Measurements from ENCODE around the gene RTL10. TPM values are rescaled to one million over a fixed set of nuclear protein-coding genes. Genes with fewer than 3 reads are reported as not detected.
A peak's percentile ranks its signal among the peaks of the same experiment; 100 is the strongest.

Gene RTL10
- total RNA-seq, 1 donor from 2014 or later = 21.4 TPM

- H3K4me3 ChIP-seq = peak overlapping the region in 1 of 2 donors; percentile 13
- no peaks in the 10 kb centered on the region for H3K36me3 ChIP-seq
- H3K27me3 ChIP-seq = no peaks in the 10 kb centered on the region
- no peak for TF ChIP-seq POLR2A (IDR thresholded peaks at IDR 0.05)
- TF ChIP-seq CTCF (IDR thresholded peaks at IDR 0.05) = no peak
- peak in 1 of 2 donors; percentile 39 for TF ChIP-seq POLR2AphosphoS5 (IDR thresholded peaks at IDR 0.05; ENCODE audit: insufficient read depth in 1 of 2, low read depth in 1 of 2)
- H3K9me3 ChIP-seq = no peaks in the 10 kb centered on the region
- peaks cover 38% of the 10 kb centered on the region for H3K4me1 ChIP-seq
- intact Hi-C loops (cut with DNase I) = no loop called here
- H3K27ac ChIP-seq = no peak overlapping the region
- no peak for DNase-seq (ENCODE audit: extremely low spot score in 2 of 2)
Observed at GRCh38 chr22:19880786-19881569, 26.3 kb upstream of the RTL10 start.

GRCh38 chr22:19879992-19880785 lies 25.5 kb upstream of the RTL10 start:
- H3K27me3 ChIP-seq = no peaks in the 10 kb centered on the region
- H3K4me1 ChIP-seq = peaks cover 45% of the 10 kb centered on the region
- intact Hi-C loops (cut with DNase I) = no loop called here
- no peak overlapping the region for H3K27ac ChIP-seq
- no peaks in the 10 kb centered on the region for H3K9me3 ChIP-seq
- no peak for TF ChIP-seq POLR2A (IDR thresholded peaks at IDR 0.05)
- no peak for TF ChIP-seq POLR2AphosphoS5 (IDR thresholded peaks at IDR 0.05; ENCODE audit: insufficient read depth in 1 of 2, low read depth in 1 of 2)
- no peak for TF ChIP-seq CTCF (IDR thresholded peaks at IDR 0.05)
- H3K4me3 ChIP-seq = no peak overlapping the region
- no peak for DNase-seq (ENCODE audit: extremely low spot score in 2 of 2)
- H3K36me3 ChIP-seq = no peaks in the 10 kb centered on the region

DNA sequence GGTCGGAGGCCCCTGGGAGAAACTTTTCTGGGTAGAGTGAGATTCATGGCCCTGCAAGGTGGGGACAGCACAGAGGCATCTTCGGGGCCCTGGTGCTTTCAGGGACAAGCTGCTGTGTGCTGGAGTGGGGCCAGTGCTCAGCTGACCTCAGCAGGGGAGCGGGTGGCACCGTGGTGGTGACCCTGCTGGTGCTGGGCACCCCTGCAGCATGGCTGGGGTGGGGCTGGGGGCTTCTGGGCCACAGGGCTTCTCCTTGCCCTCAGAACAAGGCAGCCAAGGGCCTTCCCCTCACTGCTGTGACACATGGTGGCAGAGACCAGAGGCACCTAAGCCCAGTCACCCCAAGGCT lies 24.9 kb upstream of the RTL10 start:
- H3K36me3 ChIP-seq = no peaks in the 10 kb centered on the region
- no peaks in the 10 kb centered on the region for H3K27me3 ChIP-seq
- no peaks in the 10 kb centered on the region for H3K9me3 ChIP-seq
- no peak overlapping the region for H3K27ac ChIP-seq
- intact Hi-C loops (cut with DNase I) = no loop called here
- DNase-seq (ENCODE audit: extremely low spot score in 2 of 2) = no peak
- peaks cover 51% of the 10 kb centered on the region for H3K4me1 ChIP-seq
- TF ChIP-seq CTCF (IDR thresholded peaks at IDR 0.05) (no peak), POLR2AphosphoS5 (IDR thresholded peaks at IDR 0.05; ENCODE audit: insufficient read depth in 1 of 2, low read depth in 1 of 2) (no peak), POLR2A (IDR thresholded peaks at IDR 0.05) (no peak)
- H3K4me3 ChIP-seq = no peak overlapping the region

DNA sequence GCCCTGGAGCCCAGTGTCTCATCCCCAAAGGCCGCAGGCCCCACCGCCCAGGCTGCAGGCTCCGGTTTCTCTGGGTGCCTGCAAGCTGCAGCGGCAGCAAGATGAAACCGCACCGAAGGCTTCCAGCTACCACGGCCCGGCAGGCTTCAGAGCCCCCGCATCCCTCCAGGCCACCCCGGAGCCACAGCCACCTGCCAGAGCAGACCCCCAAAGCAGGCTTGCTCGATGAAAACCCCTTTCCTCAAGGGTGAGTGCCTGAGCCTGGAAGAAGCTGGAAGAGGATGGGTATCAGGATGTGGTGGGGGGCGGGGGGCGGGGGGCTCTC lies 24.5 kb upstream of the RTL10 start:
- no peak for TF ChIP-seq POLR2AphosphoS5 (IDR thresholded peaks at IDR 0.05; ENCODE audit: insufficient read depth in 1 of 2, low read depth in 1 of 2)
- no peak for TF ChIP-seq POLR2A (IDR thresholded peaks at IDR 0.05)
- TF ChIP-seq CTCF (IDR thresholded peaks at IDR 0.05) = no peak
- H3K4me3 ChIP-seq = no peak overlapping the region
- intact Hi-C loops (cut with DNase I) = no loop called here
- H3K27me3 ChIP-seq = no peaks in the 10 kb centered on the region
- H3K36me3 ChIP-seq = no peaks in the 10 kb centered on the region
- peaks cover 55% of the 10 kb centered on the region for H3K4me1 ChIP-seq
- no peaks in the 10 kb centered on the region for H3K9me3 ChIP-seq
- H3K27ac ChIP-seq = no peak overlapping the region
- no peak for DNase-seq (ENCODE audit: extremely low spot score in 2 of 2)
